ENCODE data around the gene EBP. TPM values are rescaled to one million over a fixed set of nuclear protein-coding genes. Genes with fewer than 3 reads are reported as not detected.

EBP gene
- total and polyA plus RNA-seq, 7 donors, result 3.8 to 11.9 (median 8.1) TPM

GRCh38 chrX:48538641-48539344 lies 17.2 kb downstream of the EBP start:
- H3K36me3 ChIP-seq (ENCODE audit: insufficient read depth in 1 of 2, low read depth in 1 of 2), result peaks cover 0 to 19% of the 10 kb centered on the region in 2 donors
- no peaks in the 10 kb centered on the region for H3K4me1 ChIP-seq
- ATAC-seq (no peak), DNase-seq (no peak)
- H3K9me3 ChIP-seq, result no peaks in the 10 kb centered on the region
- H3K27me3 ChIP-seq (ENCODE audit: insufficient read depth in 3 of 3, low read length in 2 of 3), result no peaks in the 10 kb centered on the region
- peak overlapping the region; percentile 82 for H3K4me3 ChIP-seq
- TF ChIP-seq CTCF (IDR thresholded peaks at IDR 0.05), result no peak
- H3K27ac ChIP-seq, result peak overlapping the region; percentile 89
- intact Hi-C loops (cut with DNase I), result no loop called here
- 81 to 84% (median 83%) methylated on average over 22 to 23 of the region's 23 CpGs for WGBS, 3 donors

GRCh38 chrX:48539345-48540027 lies 17.9 kb downstream of the EBP start, which contains the start of gene TBC1D25:
TSS of gene TBC1D25 (plus strand) at chrX:48539714. CDS start at chrX:48539798, 84 bp downstream.
- WGBS, 3 donors, result 0 to 43% (median 1%) methylated on average over 18 to 59 of the region's 59 CpGs
- DNase-seq, result peak; percentile 95 to 98
- peak; percentile 29 for TF ChIP-seq CTCF (IDR thresholded peaks at IDR 0.05)
- intact Hi-C loops (cut with DNase I), result no loop called here
- H3K27ac ChIP-seq, result peak within 1 kb of the TSS; percentile 89
- no peaks in the 10 kb centered on the region for H3K27me3 ChIP-seq (ENCODE audit: insufficient read depth in 3 of 3, low read length in 2 of 3)
- peak within 1 kb of the TSS; percentile 82 for H3K4me3 ChIP-seq
- H3K4me1 ChIP-seq, result no peaks in the 10 kb centered on the region
- no peaks in the 10 kb centered on the region for H3K9me3 ChIP-seq
- peak; percentile 93 to 96 (median 94) for ATAC-seq
- peaks cover 0 to 25% of the 10 kb centered on the region in 2 donors for H3K36me3 ChIP-seq (ENCODE audit: insufficient read depth in 1 of 2, low read depth in 1 of 2)

- H3K36me3 ChIP-seq (ENCODE audit: insufficient read depth in 1 of 2, low read depth in 1 of 2), result peaks cover 0 to 30% of the 10 kb centered on the region in 2 donors
- H3K9me3 ChIP-seq, result no peaks in the 10 kb centered on the region
- ATAC-seq, result peak; percentile 45 to 61 (median 50)
- H3K27me3 ChIP-seq (ENCODE audit: insufficient read depth in 3 of 3, low read length in 2 of 3), result no peaks in the 10 kb centered on the region
- H3K4me1 ChIP-seq, result no peaks in the 10 kb centered on the region
- peak overlapping the region; percentile 82 for H3K4me3 ChIP-seq
- DNase-seq, result no peak
- TF ChIP-seq CTCF (IDR thresholded peaks at IDR 0.05), result no peak
- H3K27ac ChIP-seq, result peak overlapping the region; percentile 89
- 6 to 40% (median 10%) methylated on average over 7 to 12 of the region's 12 CpGs for WGBS, 3 donors
- intact Hi-C loops (cut with DNase I), result no loop called here
These were observed 18.4 kb downstream of the EBP start for GRCh38 chrX:48540028-48540375.

GRCh38 chrX:48540480-48540879 lies 18.9 kb downstream of the EBP start:
- Histone ChIP-seq H3K9me3 (no peaks in the 10 kb centered on the region), H3K36me3 (ENCODE audit: insufficient read depth in 1 of 2, low read depth in 1 of 2) (peaks cover 0 to 34% of the 10 kb centered on the region in 2 donors), H3K27ac (peak overlapping the region; percentile 89), H3K4me1 (no peaks in the 10 kb centered on the region), H3K4me3 (peak overlapping the region; percentile 82), H3K27me3 (ENCODE audit: insufficient read depth in 3 of 3, low read length in 2 of 3) (no peaks in the 10 kb centered on the region)
- no peak for DNase-seq
- no peak for TF ChIP-seq CTCF (IDR thresholded peaks at IDR 0.05)
- 81 to 97% (median 91%) methylated on average over 5 to 7 of the region's 7 CpGs for WGBS, 3 donors
- ATAC-seq, result no peak
- intact Hi-C loops (cut with DNase I), result no loop called here

All from psoas muscle (tissue), 8 donors.